ENCODE results near the gene FOXO6. TPM values are rescaled to one million over a fixed set of nuclear protein-coding genes. Genes with fewer than 3 reads are reported as not detected.

Gene FOXO6
- total RNA-seq, 2 experiments from 2014 or later, result not detected

GRCh38 chr1:41351262-41352151 is 9.7 kb upstream of the FOXO6 start:
- DNase-seq, result no peak
- no peaks in the 10 kb centered on the region for H3K36me3 Mint-ChIP-seq
- peaks cover 16% of the 10 kb centered on the region for H3K27me3 Mint-ChIP-seq
- no peaks in the 10 kb centered on the region for H3K4me1 Mint-ChIP-seq
- ATAC-seq (ENCODE audit: low read depth), result no peak
- POLR2A ChIA-PET, result no interaction called here
- no peak overlapping the region for H3K27ac Mint-ChIP-seq
- H3K4me3 Mint-ChIP-seq, result no peak overlapping the region
- H3K9me3 Mint-ChIP-seq, result no peaks in the 10 kb centered on the region

- peaks cover 2% of the 10 kb centered on the region for H3K4me1 Mint-ChIP-seq
- H3K27me3 Mint-ChIP-seq, result peaks cover 29% of the 10 kb centered on the region
- H3K4me3 Mint-ChIP-seq, result no peak overlapping the region
- no peaks in the 10 kb centered on the region for H3K9me3 Mint-ChIP-seq
- no peak for DNase-seq
- H3K27ac Mint-ChIP-seq, result no peak overlapping the region
- no peak for ATAC-seq (ENCODE audit: low read depth)
- POLR2A ChIA-PET, result no interaction called here
- no peaks in the 10 kb centered on the region for H3K36me3 Mint-ChIP-seq
Observed at GRCh38 chr1:41353744-41354143, 7.5 kb upstream of the FOXO6 start.

DNA sequence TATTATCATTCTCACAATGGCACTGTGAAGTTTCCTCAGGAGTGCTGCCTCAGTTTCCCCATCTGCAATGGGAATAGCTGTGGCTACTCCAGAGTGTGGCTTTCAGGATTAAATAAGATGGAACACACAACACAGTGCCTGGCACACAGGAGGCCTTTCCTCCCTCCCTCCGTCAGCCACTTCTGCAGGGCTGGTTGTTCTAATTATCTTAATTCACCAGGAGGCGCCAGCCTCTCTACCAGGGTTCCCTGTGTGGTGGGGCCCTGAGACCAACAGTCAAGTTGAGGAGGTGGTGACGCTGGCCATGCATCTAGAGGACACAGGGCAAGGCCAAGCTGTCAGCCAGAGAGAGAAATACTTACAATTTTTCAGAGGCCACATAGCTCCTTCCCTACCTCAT is 6.3 kb upstream of the FOXO6 start:
- Mint-ChIP-seq H3K4me3 (no peak overlapping the region), H3K27me3 (peaks cover 28% of the 10 kb centered on the region), H3K36me3 (no peaks in the 10 kb centered on the region), H3K27ac (no peak overlapping the region), H3K4me1 (peaks cover 2% of the 10 kb centered on the region), H3K9me3 (no peaks in the 10 kb centered on the region)
- no peak for DNase-seq
- POLR2A ChIA-PET, result no interaction called here
- ATAC-seq (ENCODE audit: low read depth), result no peak

GRCh38 chr1:41355356-41355755 is 5.9 kb upstream of the FOXO6 start:
- Mint-ChIP-seq H3K9me3 (no peaks in the 10 kb centered on the region), H3K4me1 (peaks cover 2% of the 10 kb centered on the region), H3K36me3 (no peaks in the 10 kb centered on the region), H3K27me3 (peaks cover 27% of the 10 kb centered on the region), H3K27ac (no peak overlapping the region), H3K4me3 (no peak overlapping the region)
- POLR2A ChIA-PET, result no interaction called here
- ATAC-seq (ENCODE audit: low read depth) (no peak), DNase-seq (no peak)

DNA sequence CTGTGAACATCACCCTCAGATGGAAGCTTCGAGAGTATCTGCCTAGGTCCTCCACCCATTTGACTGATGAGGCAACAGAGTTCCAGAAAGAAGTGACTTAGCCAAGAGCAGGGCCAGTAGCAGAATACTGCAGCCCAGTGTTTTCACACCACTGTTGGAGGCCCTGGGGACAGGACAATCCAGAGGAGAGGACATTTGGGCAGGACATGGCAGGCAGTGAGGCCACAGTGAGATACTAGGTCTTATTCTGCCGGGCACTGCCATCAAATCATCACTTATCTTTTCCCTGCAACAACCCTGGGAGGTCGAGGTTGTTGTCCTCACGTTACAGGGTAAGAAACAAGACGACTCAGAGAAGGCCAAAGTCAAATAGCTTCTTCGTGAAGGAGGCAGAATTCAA is 5.5 kb upstream of the FOXO6 start:
- H3K4me1 Mint-ChIP-seq, result peaks cover 2% of the 10 kb centered on the region
- H3K9me3 Mint-ChIP-seq, result no peaks in the 10 kb centered on the region
- H3K4me3 Mint-ChIP-seq, result no peak overlapping the region
- ATAC-seq (ENCODE audit: low read depth) (no peak), DNase-seq (no peak)
- H3K27me3 Mint-ChIP-seq, result peaks cover 27% of the 10 kb centered on the region
- H3K27ac Mint-ChIP-seq, result no peak overlapping the region
- no peaks in the 10 kb centered on the region for H3K36me3 Mint-ChIP-seq
- POLR2A ChIA-PET, result no interaction called here

GRCh38 chr1:41356752-41357151 is 4.5 kb upstream of the FOXO6 start:
- Mint-ChIP-seq H3K27me3 (peaks cover 25% of the 10 kb centered on the region), H3K4me3 (no peak overlapping the region), H3K27ac (no peak overlapping the region), H3K36me3 (no peaks in the 10 kb centered on the region), H3K9me3 (no peaks in the 10 kb centered on the region), H3K4me1 (peaks cover 2% of the 10 kb centered on the region)
- DNase-seq (no peak), ATAC-seq (ENCODE audit: low read depth) (no peak)
- POLR2A ChIA-PET, result no interaction called here

DNA sequence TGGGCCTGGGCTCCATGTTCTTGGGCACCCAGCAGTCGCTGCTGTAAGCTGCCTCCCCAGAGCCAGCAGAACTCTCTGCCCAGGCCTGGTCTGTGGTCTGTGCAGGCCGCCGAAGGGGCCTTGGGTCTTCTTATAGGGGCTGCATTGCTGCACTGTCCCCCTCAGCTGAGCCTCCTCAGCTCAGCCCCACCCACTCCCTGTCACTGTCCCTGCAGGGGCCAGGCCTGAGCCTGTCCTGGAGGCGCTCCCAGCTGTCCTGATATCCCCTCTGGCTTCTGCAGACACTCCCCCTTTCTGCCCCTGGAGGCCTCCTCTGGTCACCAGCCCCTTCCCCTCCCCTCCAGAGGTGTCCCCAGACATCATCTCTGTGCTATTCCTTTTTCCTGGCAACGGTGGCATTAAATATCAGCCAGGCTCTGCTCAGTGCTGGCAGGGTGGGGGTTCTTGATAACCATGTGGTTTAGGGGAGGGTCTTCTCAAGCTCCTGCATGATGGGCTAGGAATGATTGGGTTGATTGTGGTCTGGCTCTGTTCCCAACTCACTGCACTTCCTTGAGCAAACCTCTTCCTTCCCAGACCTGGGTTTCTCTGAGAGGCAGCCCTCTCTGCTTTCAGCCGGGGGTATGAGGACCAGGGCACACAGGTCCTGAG is 3.7 kb upstream of the FOXO6 start:
- Mint-ChIP-seq H3K4me1 (peaks cover 2% of the 10 kb centered on the region), H3K27ac (no peak overlapping the region), H3K9me3 (no peaks in the 10 kb centered on the region), H3K4me3 (no peak overlapping the region), H3K27me3 (peaks cover 29% of the 10 kb centered on the region), H3K36me3 (no peaks in the 10 kb centered on the region)
- POLR2A ChIA-PET, result no interaction called here
- ATAC-seq (ENCODE audit: low read depth) (no peak), DNase-seq (no peak)

DNA sequence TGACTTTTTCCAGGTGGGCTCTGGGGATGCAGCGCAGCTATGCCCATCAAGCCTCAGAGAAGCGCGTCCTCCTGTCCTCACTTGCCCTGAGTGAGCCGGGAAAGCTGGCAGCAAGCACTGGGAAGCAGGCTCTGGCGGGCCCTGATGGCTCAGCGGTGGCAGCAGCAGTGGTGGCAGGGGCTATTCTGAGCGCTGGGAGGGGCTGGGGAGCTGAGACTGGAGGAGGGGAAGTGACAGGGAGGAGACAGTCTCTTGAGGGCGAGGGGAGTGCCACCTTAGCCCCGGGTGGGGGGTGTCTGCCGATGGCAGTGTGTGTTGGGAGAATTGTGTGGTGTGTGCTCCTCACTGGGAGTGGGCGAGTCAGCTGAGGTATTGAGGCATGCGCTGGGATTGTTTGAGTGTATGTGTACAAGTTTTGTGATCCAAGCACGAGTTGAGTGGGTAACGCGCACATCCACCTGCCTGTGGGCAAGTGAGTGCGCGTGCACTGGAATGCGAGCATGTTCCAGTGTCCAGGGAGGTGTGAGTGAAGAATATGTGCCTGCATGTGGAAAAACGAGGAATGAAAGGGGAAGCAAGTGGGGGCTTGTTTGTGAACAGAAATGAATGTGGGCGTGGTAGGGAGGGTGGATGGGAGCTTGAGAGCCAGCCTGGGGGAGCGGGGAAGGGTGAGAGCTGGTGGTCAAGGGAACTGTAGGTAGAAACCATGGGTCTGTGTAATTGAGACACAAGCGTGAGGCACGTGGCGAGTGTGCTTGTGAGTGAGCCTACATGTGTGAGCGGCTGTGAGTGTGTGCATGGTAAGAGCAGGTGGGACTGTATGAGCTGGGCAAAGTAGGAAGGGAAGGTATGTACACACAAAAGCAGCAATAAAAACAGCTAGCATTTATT is 2.9 kb upstream of the FOXO6 start:
- Mint-ChIP-seq H3K36me3 (no peaks in the 10 kb centered on the region), H3K4me3 (no peak overlapping the region), H3K4me1 (peaks cover 2% of the 10 kb centered on the region), H3K27me3 (peaks cover 37% of the 10 kb centered on the region), H3K9me3 (no peaks in the 10 kb centered on the region), H3K27ac (no peak overlapping the region)
- no peak for ATAC-seq (ENCODE audit: low read depth)
- POLR2A ChIA-PET, result no interaction called here
- DNase-seq, result no peak

GRCh38 chr1:41359211-41360073 is 1.8 kb upstream of the FOXO6 start:
- no peak for DNase-seq
- H3K4me1 Mint-ChIP-seq, result peaks cover 2% of the 10 kb centered on the region
- peaks cover 42% of the 10 kb centered on the region for H3K27me3 Mint-ChIP-seq
- H3K9me3 Mint-ChIP-seq, result no peaks in the 10 kb centered on the region
- no peaks in the 10 kb centered on the region for H3K36me3 Mint-ChIP-seq
- POLR2A ChIA-PET, result no interaction called here
- no peak overlapping the region for H3K4me3 Mint-ChIP-seq
- ATAC-seq (ENCODE audit: low read depth), result no peak
- no peak overlapping the region for H3K27ac Mint-ChIP-seq

GRCh38 chr1:41360074-41360785 is 1.0 kb upstream of the FOXO6 start:
- H3K4me1 Mint-ChIP-seq, result peaks cover 2% of the 10 kb centered on the region
- peak overlapping the region; percentile 52 for H3K4me3 Mint-ChIP-seq
- no peaks in the 10 kb centered on the region for H3K9me3 Mint-ChIP-seq
- peaks cover 48% of the 10 kb centered on the region for H3K27me3 Mint-ChIP-seq
- POLR2A ChIA-PET, result interaction anchor here (2.4 kb wide), 1 partner anchor 11 kb away, joined by 7 read pairs; no protein-coding TSS in a partner anchor
- no peaks in the 10 kb centered on the region for H3K36me3 Mint-ChIP-seq
- H3K27ac Mint-ChIP-seq, result no peak overlapping the region
- ATAC-seq (ENCODE audit: low read depth), result no peak
- DNase-seq, result no peak

DNA sequence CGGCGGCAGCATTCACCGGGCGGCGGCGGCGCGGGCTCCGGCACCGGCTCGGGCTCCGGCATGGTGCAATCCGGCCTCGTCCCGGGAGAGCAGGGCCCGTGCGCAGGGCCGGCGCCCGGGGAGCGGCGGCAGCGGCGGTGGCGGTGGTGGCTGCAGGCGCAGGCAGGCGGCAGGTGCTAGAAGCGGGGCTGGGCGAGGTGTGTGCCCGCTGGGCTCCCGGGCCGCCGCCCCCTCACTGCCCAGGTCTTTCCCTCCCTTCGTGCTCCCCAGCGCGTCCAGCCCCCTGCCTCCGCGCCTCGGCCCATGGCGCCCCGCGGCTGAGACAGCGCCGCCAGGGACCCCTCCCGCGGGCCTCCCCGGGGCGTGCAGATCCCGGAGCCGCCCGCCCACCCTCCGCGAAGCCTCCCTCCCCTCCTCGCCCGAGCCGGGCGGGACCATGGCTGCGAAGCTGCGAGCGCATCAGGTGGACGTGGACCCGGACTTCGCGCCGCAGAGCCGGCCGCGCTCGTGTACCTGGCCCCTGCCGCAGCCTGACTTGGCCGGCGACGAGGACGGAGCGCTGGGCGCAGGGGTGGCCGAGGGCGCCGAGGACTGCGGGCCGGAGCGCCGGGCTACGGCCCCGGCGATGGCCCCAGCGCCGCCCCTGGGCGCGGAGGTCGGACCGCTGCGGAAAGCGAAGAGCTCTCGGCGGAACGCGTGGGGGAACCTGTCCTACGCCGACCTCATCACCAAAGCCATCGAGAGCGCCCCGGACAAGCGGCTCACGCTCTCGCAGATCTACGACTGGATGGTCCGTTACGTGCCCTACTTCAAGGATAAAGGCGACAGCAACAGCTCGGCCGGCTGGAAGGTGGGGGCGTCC is 492 bp downstream of the FOXO6 start:
- Mint-ChIP-seq H3K27me3 (peaks cover 49% of the 10 kb centered on the region), H3K27ac (no peak overlapping the region), H3K36me3 (no peaks in the 10 kb centered on the region), H3K4me3 (peak overlapping the region; percentile 47), H3K4me1 (peaks cover 2% of the 10 kb centered on the region), H3K9me3 (no peaks in the 10 kb centered on the region)
- ATAC-seq (ENCODE audit: low read depth), result peak; percentile 19
- no peak for DNase-seq
- POLR2A ChIA-PET, result interaction anchor here (2.4 kb wide), 1 partner anchor 9 kb away, joined by 7 read pairs; no protein-coding TSS in a partner anchor

Measured in activated naive CD8-positive, alpha-beta T cell treated with anti-CD3 and anti-CD28 coated beads, Interleukin-2, amount 10 ng/mL, durations not matched to agents 7 days and 5 days (primary cell).